GM21515 (cell line): ENCODE results near the gene PAIP1.
"Not testable (repeated sequence)": the region's sequence is repeated elsewhere in the genome, so short reads cannot be mapped to it uniquely, and the experiment has no call there.

Experiments
- ATAC-seq: cut with Tn5 transposase; IDR thresholded peaks from one replicate; pipeline ENCODE4 v1.9.1; 2021; ENCODE audit not compliant: unreplicated experiment

Gene PAIP1

DNA sequence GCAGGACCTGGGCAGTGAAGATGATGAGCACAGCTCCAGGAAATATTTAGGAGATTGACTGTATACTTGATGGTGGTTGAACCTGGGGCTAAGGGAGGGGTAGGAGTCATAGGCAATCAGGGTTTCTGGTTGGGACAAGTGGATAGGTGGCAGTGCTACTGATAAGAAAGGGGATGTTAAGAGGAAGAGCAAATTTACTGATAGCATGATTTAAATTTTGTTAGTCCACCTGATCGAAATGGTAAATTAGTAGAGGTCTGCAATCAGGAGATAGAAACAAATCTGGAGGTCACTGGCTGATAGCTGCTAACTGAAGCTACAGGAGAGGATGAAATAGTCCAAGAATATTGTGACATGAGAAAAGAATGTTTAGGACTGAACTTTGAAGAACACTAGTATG is 36.3 kb downstream of the PAIP1 start:
- no peak for ATAC-seq

- no peak for ATAC-seq
These were observed 41.2 kb downstream of the PAIP1 start for GRCh38 chr5:43515678-43516048.

DNA sequence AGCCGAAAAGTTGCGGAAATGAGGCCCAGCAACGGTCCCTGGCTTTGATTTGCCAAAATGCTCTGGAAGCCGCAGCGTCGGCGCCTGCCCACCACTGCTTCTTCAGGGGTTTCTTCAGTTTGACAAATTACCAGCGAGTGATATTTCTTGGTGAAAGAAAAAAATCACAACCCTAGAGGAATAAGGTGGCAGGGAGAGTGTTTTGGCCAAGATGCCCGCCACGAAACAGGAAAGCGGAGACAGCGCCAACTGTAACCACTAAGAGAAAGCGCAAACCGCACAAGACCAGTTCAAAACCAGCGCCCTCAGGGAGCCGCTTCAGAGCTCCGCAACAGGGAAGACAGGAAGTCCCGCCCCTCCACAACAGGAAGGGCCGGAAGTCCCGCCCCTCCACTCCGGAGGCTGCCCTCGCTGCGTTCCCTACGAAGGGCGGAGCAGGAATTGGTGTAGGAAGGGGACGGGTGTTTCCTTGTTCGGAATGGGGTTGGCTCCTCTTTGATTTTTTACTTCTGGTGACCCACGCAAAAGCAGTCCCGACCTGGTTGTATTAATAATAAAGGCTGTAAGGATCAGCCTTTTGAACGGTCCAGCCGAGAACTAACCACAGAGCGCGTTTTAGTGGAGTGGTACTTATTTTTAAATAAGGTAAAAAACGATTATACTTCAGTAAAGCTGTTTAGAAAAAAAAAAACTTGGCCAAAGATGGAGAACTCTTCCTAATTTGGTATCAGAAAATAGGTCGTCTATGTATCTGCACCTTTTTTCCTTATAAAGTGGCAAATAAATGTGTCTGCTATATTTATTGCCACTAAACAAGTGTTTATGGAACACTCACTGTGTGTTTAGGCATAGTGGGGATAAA is 41.8 kb downstream of the PAIP1 start, which contains the start of gene C5orf34:
Gene C5orf34 (minus strand): TSS at position 333 of the 862 bp plus-strand sequence. CDS start 5,809 bp downstream, outside the sequence.
- ATAC-seq, result peak; percentile 99

DNA sequence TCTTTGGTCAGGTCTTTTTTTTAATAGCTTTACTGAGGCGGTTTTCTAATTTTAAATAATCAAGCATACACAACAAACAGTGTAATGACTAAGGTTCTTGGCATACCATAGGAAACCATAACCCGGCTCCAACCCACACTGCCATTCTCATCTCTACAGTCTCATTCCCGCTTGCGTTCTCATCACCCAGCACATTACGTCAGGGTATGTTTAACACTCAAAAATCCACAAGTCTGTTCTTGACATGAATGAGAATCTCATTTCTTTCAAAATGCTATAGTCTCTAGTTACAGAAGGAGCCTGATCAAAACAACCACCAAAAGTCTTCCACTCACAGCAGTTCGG is 42.4 kb downstream of the PAIP1 start:
- ATAC-seq, result peak; percentile 33

GRCh38 chr5:43514025-43514424 is 42.9 kb downstream of the PAIP1 start:
- no peak for ATAC-seq

- not testable (repeated sequence) for ATAC-seq
These were observed 45.8 kb downstream of the PAIP1 start for GRCh38 chr5:43511062-43511461.

DNA sequence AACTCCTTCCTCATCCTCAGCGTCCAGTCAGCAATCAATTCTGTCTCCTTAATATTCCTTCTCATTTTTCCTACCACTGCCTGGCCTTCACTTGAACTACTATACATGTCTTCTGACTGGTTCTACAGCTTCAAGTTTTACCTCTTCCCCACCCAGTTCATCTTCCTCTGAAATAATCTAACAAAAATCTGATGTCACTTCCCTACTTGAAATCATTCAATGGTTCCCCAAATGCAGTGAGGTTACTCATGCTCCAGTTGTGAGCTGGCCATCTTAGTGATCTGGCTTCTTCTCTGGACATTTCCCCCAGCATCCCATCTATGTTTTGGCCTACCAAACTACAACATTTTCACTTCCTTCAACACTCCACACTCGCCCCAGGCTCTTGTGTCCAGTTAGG is 58.3 kb downstream of the PAIP1 start:
- no peak for ATAC-seq

- ATAC-seq, result no peak
These were observed 59.4 kb downstream of the PAIP1 start for GRCh38 chr5:43497311-43498104.

DNA sequence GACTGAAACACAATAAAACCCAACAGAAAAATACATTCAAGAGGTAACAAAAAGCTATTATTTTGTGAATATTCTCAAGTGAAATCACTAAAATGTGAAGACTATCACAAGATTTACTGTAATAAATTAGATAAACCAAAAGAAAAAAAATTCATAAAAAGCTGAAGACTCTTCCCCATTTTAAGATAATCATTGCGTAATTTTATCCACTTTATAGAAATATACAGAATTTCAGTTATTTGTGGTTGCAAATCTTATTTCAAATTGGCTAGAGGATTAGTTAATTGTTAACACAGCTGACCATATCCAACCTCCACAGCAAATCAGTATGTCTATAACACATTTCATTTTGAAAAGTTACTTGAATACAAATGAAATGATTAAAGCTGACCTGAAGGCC is 65.6 kb downstream of the PAIP1 start:
- no peak for ATAC-seq

- ATAC-seq, result no peak
These were observed 70.5 kb downstream of the PAIP1 start for GRCh38 chr5:43486353-43486752.

DNA sequence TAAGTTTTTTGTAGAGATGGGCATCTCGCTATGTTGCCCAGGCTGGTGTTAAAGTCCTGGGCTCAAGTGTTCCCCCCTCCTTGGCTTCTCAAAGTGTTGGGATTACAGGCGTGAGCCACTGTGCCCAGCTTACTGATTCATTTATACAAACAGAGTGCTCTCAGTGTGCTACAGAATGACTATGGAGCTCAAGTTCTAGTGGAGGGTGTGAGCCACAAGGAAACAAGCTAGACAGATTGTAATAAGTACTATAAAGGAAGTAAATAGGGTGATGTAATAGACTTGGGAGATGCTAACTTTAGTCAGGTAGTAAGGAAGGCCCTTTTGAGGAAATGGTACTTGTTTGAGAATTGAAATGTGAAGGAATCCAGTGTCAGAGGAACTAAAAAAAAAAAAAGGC is 71.5 kb downstream of the PAIP1 start:
- no peak for ATAC-seq

GRCh38 chr5:43484106-43484849 is 72.6 kb downstream of the PAIP1 start:
- peak; percentile 67 for ATAC-seq

DNA sequence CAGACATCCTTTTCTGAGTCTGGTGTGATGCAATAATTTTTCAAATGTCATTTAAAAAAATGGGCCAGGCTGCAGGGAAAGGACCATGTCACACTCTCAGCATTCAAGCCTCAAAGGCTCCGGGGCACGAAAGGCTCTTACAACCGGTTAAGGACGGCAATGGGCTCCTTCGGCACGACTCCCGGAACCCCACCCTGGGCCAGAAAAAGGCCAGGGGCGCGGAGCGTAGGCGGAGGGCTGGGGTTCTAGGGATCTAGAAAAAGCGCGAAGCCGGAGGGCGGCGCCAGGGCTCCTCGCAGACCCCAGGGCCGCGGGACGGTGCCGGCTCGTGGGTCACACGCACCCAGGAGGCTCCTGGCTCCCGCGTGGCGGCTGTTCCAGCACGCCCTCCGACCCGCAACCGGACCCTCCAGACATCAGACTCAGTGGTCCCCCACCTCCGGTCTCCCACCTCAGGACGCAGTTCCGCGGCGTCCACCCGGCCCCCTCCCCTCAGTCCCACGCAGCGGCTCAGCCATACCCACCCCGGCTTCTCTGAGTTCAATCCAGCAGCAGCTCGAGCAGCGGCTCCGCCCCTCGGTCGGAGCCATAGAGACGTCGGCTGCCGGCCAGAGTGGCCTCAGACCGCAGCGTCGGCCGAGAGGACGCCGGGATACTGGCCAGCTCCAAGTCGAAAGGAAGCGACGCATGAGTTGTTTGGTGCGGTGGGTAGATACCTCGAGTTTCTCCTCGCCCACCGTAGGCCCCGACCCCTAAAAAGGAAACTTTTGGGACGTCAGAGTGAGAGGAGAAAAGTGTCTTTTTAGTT is 73.4 kb downstream of the PAIP1 start, which contains the start of gene TMEM267:
Gene TMEM267 (minus strand): TSS at position 568 of the 808 bp plus-strand sequence. CDS start 29,896 bp downstream, outside the sequence.
- peak; percentile 91 for ATAC-seq

DNA sequence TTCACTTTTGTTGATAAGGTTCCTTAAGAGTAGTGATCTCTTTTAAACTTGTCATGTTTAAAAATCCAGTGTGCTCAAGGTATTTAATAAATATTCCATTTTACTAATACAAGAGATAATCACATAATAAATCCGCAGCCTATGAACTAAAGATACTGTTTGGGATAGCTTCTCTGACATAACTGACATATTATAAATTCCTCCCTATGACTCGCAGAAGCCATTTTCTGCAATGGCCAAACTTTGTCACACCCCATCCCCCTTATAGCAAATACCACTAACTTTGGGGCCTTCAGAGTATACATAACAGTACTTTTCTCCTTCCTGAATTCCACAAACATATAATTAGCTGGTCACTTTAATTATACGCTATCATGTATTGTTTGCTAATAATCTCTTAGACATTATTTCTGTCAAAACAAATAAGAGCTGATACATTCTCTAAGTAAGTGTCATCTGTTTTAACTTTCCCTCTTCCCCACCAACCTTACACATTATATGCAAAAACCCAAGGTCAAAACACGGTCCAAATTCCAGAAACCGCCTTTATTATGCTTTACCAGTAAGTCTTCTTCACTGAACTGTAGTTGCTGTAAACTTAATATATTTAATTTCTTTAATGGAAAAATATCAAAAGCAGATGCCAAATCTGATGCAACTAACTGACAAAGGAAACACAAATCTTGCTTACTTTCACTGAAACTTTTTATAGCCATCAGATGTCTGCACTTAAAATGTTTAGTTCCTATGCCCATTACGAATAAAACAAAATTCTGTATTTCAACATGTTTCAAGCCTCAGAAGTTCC is 74.2 kb downstream of the PAIP1 start:
- ATAC-seq, result no peak
